B cell (primary cell): Measurements from ENCODE around the gene FAM200A.

Experiments
- CTCF ChIP-seq: fragments of 200-600 bp; IDR thresholded peaks from one replicate; pipeline ENCODE4 v1.8.0; 2022; ENCODE audit warnings: antibody characterized with exemption, mild to moderate bottlenecking
- EZH2 ChIP-seq: IDR thresholded peaks from 2 replicates; pipeline ENCODE4 v1.6.1; 2012; ENCODE audit warnings: borderline replicate concordance, low read depth, mild to moderate bottlenecking, moderate library complexity, low read length; ENCODE audit not compliant: insufficient read depth, poor library complexity, severe bottlenecking

GRCh38 chr7:99541212-99541611, 10.7 kb downstream of the FAM200A start:
- TF ChIP-seq CTCF (no peak), EZH2 (no peak)
